Caco-2 (cell line): Measurements from ENCODE around the gene AP4S1. TPM values are rescaled to one million over a fixed set of nuclear protein-coding genes. Genes with fewer than 3 reads are reported as not detected.

Source experiments
- BruUV-seq: library from RNA; stranded (reverse); fragments of 400-500 nt; replicated peaks from 2 replicates; lab custom pipeline; 2021; lab: Mats Ljungman, UMichigan
- CTCF ChIA-PET: fragments of 300-600 bp; sonication (Branson Sonifier 250); formaldehyde crosslinking; loops from one replicate; lab custom pipeline; 2022; ENCODE audit warnings: antibody characterized with exemption; lab: Charles Lee
- POLR2A ChIA-PET: fragments of 300-600 bp; sonication (Branson Sonifier 250); formaldehyde crosslinking; loops from one replicate; lab custom pipeline; 2022; ENCODE audit warnings: antibody characterized with exemption; lab: Charles Lee
- DNase-seq, 2 experiments: peaks; one replicate each; pipeline versions ENCODE4 v3.0.0 to v3.0.0-alpha.2; 2020 to 2022
- H3K27me3 ChIP-seq: replicated peaks from 2 replicates; pipeline ENCODE4 v1.6.0; 2011; ENCODE audit warnings: low read length; ENCODE audit not compliant: control insufficient read depth, insufficient read depth
- H3K36me3 ChIP-seq: 2 replicates; pipeline ENCODE4 v1.5.1; 2011; ENCODE audit warnings: low read length; ENCODE audit not compliant: control insufficient read depth, insufficient read depth
- H3K4me1 ChIP-seq: fragments of 250-450 bp; sonication (Bioruptor Pico); 2 replicates; pipeline ENCODE4 v1.5.1; 2020; ENCODE audit warnings: mild to moderate bottlenecking
- H3K4me3 ChIP-seq: 2 replicates; pipeline ENCODE4 v1.5.1; 2011; ENCODE audit warnings: low read depth, mild to moderate bottlenecking, control low read depth, low read length
- H3K9me3 ChIP-seq: fragments of 250-450 bp; sonication (Bioruptor Pico); 2 replicates; pipeline ENCODE4 v1.5.1; 2020; ENCODE audit warnings: mild to moderate bottlenecking, moderate library complexity
- H3K27ac Mint-ChIP-seq: one replicate; pipeline ENCODE4 v1.8.0; 2022; ENCODE audit warnings: mixed read lengths; ENCODE audit not compliant: unreplicated experiment
- H3K27me3 Mint-ChIP-seq: one replicate; pipeline ENCODE4 v1.8.0; 2022; ENCODE audit warnings: mixed read lengths; ENCODE audit not compliant: insufficient read depth, unreplicated experiment
- H3K36me3 Mint-ChIP-seq: one replicate; pipeline ENCODE4 v1.8.0; 2022; ENCODE audit warnings: mild to moderate bottlenecking, mixed read lengths; ENCODE audit not compliant: insufficient read depth, unreplicated experiment
- H3K4me1 Mint-ChIP-seq: one replicate; pipeline ENCODE4 v1.8.0; 2022; ENCODE audit warnings: low read depth, mixed read lengths; ENCODE audit not compliant: unreplicated experiment
- H3K4me3 Mint-ChIP-seq: one replicate; pipeline ENCODE4 v1.8.0; 2022; ENCODE audit warnings: mild to moderate bottlenecking, moderate library complexity, mixed read lengths; ENCODE audit not compliant: unreplicated experiment
- H3K9me3 Mint-ChIP-seq: one replicate; pipeline ENCODE4 v1.8.0; 2022; ENCODE audit warnings: mixed read lengths; ENCODE audit not compliant: unreplicated experiment
- CTCF ChIP-seq, 2 experiments: fragments of 200-600 bp in 1 of 2; IDR thresholded peaks; 1 replicate in 1 of 2; 2 replicates in 1 of 2; pipeline versions ENCODE4 v1.5.1 to v1.8.0; 2011 to 2022; ENCODE audit warnings: antibody characterized with exemption in 1 of 2, control low read depth in 1 of 2, inconsistent platforms in 1 of 2, low read depth in 1 of 2, low read length in 1 of 2, mild to moderate bottlenecking in 1 of 2, moderate library complexity in 1 of 2; ENCODE audit not compliant: insufficient read depth in 1 of 2, severe bottlenecking in 1 of 2, unreplicated experiment in 1 of 2
- intact Hi-C: fragments of 100-400 bp; cut with micrococcal nuclease; formaldehyde crosslinking; loops from one replicate; pipeline ENCODE4 v1.10.0; 2022; ENCODE audit not compliant: unreplicated experiment
- total RNA-seq: library from RNA; stranded (reverse); gene quantifications from 2 replicates; pipeline ENCODE4 v1.2.3, GENCODE V29; 2022

AP4S1 gene
- total RNA-seq, 1 experiment from 2014 or later: 13.2 TPM

- intact Hi-C loops: no loop called here
- Mint-ChIP-seq H3K27me3 (no peaks in the 10 kb centered on the region), H3K27ac (no peak overlapping the region), H3K9me3 (no peaks in the 10 kb centered on the region), H3K4me1 (peaks cover 3% of the 10 kb centered on the region), H3K36me3 (no peaks in the 10 kb centered on the region), H3K4me3 (no peak overlapping the region)
- H3K9me3 ChIP-seq: no peaks in the 10 kb centered on the region
- BruUV-seq: no TSS peak
- H3K36me3 ChIP-seq: no peaks in the 10 kb centered on the region
- POLR2A ChIA-PET: no interaction called here
- DNase-seq: no peak
- peaks cover 9% of the 10 kb centered on the region; the same call in 1 of the 2 replicates for H3K4me1 ChIP-seq
- no peak overlapping the region for H3K4me3 ChIP-seq
- H3K27me3 ChIP-seq: no peaks in the 10 kb centered on the region
- no peak for TF ChIP-seq CTCF (IDR thresholded peaks at IDR 0.05; ENCODE audit: insufficient read depth in 1 of 2, low read depth in 1 of 2, low read length in 1 of 2, severe bottlenecking in 1 of 2, unreplicated experiment in 1 of 2)
- CTCF ChIA-PET: interaction anchor here (0.6 kb wide), 1 partner anchor 275 kb away, joined by 7 read pairs; no protein-coding TSS in a partner anchor
Measured at GRCh38 chr14:30983858-30984257, 41.6 kb upstream of the AP4S1 start.

- Mint-ChIP-seq H3K27me3 (no peaks in the 10 kb centered on the region), H3K9me3 (no peaks in the 10 kb centered on the region), H3K27ac (peak overlapping the region; percentile 17), H3K4me3 (no peak overlapping the region), H3K36me3 (peaks cover 4% of the 10 kb centered on the region), H3K4me1 (peaks cover 7% of the 10 kb centered on the region)
- no peak overlapping the region for H3K4me3 ChIP-seq
- no peak for TF ChIP-seq CTCF (IDR thresholded peaks at IDR 0.05; ENCODE audit: insufficient read depth in 1 of 2, low read depth in 1 of 2, low read length in 1 of 2, severe bottlenecking in 1 of 2, unreplicated experiment in 1 of 2)
- ChIA-PET CTCF (no interaction called here), POLR2A (no interaction called here)
- BruUV-seq: no TSS peak
- no peaks in the 10 kb centered on the region for H3K36me3 ChIP-seq
- intact Hi-C loops: no loop called here
- peaks cover 13% of the 10 kb centered on the region for H3K4me1 ChIP-seq
- DNase-seq: no peak
- no peaks in the 10 kb centered on the region for H3K27me3 ChIP-seq
- no peaks in the 10 kb centered on the region for H3K9me3 ChIP-seq
Measured at GRCh38 chr14:30985796-30986195, 39.7 kb upstream of the AP4S1 start.

DNA sequence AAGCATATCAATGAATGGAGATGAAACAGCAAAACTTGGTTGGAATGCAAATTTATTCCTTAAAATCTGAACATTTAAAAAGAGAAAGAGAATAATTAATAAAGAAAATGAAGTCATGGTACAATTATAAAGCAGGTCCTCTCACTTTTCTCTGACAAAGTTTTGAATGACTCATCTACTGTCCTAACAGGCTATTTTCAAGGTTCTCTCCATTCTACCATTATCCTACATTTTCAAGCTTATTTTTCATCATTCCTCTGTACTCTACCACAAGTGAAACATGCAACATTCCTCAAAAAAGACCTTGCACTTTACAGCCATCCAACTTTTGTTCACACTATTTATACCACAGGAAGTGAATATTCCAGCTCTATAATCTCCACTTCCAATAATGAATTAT is 36.9 kb upstream of the AP4S1 start:
- peaks cover 7% of the 10 kb centered on the region for H3K4me1 Mint-ChIP-seq
- H3K27me3 Mint-ChIP-seq: no peaks in the 10 kb centered on the region
- no peak for DNase-seq
- Histone ChIP-seq H3K4me3 (no peak overlapping the region), H3K36me3 (no peaks in the 10 kb centered on the region), H3K9me3 (no peaks in the 10 kb centered on the region), H3K27me3 (no peaks in the 10 kb centered on the region), H3K4me1 (peaks cover 11% of the 10 kb centered on the region; the same call in 1 of the 2 replicates)
- peaks cover 4% of the 10 kb centered on the region for H3K36me3 Mint-ChIP-seq
- TF ChIP-seq CTCF (IDR thresholded peaks at IDR 0.05; ENCODE audit: insufficient read depth in 1 of 2, low read depth in 1 of 2, low read length in 1 of 2, severe bottlenecking in 1 of 2, unreplicated experiment in 1 of 2): no peak
- H3K27ac Mint-ChIP-seq: peak overlapping the region; percentile 53
- H3K9me3 Mint-ChIP-seq: no peaks in the 10 kb centered on the region
- ChIA-PET POLR2A (no interaction called here), CTCF (no interaction called here)
- H3K4me3 Mint-ChIP-seq: no peak overlapping the region
- no TSS peak for BruUV-seq
- intact Hi-C loops: no loop called here
